Femur (tissue), 1 donor: Measurements from ENCODE around the gene CAPN15.
A peak's percentile ranks its signal among the peaks of the same experiment; 100 is the strongest.

ENCODE experiments used
- DNase-seq: peaks from one replicate; pipeline ENCODE4 v3.0.0-alpha.2; 2017

The CAPN15 gene

DNA sequence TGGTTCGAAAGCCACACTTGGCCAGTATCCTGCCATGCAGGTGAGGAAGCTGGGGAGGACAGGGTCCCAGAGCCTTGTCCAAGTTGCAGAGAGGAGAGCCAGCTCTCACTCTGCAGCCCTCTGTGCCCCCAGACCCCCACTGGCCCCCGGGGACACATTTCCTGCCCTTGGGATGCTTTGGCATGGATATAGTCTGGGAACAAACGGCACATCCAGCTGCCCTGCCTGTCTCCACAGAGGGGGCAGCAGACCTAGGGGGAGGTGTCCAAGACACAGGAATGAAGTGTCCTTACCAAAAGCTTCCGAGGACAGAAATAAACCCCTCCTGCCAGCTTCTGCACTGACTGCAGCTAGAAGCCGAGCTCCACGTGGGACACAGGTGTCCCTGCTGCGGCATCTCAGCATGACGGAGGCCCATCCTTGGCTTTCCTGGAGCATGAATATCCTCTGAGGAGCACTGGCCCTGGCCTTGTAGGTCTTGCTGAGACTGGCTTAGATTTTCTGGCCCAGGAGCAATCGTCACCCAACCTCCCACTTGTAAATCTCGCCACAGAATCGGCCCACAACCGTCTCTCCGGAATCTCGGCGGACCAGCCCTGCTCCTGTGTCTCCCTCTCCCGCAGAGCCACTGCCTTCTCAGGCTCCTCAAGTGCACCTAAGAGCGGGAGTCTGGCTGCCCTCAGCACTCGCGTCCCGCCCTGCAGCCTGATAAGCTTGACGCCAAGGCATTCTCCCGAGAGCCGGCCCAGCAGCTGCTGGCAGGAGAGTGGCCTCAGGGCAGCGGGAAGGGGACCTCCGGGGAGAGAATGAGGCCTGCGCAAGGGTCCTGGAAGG lies 1.1 kb upstream of the CAPN15 start:
- peak; percentile 68 for DNase-seq

DNA sequence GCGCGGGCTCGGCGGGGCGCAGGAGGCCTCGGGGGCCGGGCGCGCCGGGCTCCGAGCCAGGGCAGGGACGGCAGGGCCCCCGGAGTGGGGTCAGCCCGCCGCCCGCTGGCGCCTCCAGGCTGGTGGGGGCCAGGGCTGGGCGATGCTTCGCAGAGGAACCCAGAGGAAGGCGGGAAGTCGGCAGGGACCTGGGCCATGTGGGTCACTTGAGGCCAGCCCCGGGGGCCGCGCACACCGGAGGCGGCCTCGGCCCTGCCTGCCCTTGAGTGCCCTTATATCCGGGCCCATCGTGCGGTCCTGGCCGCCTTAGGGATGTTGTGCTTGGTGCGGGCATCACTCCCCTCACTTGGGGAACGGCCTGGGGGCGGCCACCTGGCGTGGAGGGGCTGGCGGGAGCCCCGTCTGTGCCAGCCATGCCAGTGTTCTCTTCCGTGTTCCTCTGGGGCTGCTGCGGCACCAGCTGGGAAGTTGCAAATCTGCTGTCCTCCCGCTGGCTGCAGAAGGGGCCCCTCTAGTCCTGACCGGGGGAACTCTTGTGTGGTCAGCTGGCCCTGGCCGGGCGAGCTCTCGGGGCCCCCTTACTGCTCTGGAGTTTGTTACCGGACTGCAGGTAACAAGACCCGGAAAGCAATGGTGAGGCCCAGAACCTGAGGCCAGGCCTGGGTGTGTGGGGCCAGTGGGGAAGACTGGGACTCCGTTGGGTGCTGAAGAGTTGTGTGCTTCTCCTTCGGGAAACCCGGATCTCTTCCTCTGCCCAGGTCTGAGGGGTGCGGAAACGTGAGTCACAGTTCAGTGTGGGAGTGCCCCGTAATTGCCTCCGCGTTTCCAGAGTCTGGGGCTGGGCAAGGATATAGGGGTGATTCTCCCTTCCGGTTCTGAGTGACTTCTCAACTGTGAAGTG lies 849 bp downstream of the CAPN15 start:
- DNase-seq: no peak

GRCh38 chr16:529012-529575 lies 1.6 kb downstream of the CAPN15 start:
- no peak for DNase-seq

GRCh38 chr16:530111-530817 lies 2.8 kb downstream of the CAPN15 start:
- no peak for DNase-seq

- DNase-seq: no peak
Measured at GRCh38 chr16:531494-532125, 4.1 kb downstream of the CAPN15 start.

- no peak for DNase-seq
Measured at GRCh38 chr16:533391-534123, 6.0 kb downstream of the CAPN15 start.

GRCh38 chr16:534135-534534 lies 6.6 kb downstream of the CAPN15 start:
- DNase-seq: peak; percentile 58

GRCh38 chr16:534856-535445 lies 7.4 kb downstream of the CAPN15 start:
- DNase-seq: no peak

DNA sequence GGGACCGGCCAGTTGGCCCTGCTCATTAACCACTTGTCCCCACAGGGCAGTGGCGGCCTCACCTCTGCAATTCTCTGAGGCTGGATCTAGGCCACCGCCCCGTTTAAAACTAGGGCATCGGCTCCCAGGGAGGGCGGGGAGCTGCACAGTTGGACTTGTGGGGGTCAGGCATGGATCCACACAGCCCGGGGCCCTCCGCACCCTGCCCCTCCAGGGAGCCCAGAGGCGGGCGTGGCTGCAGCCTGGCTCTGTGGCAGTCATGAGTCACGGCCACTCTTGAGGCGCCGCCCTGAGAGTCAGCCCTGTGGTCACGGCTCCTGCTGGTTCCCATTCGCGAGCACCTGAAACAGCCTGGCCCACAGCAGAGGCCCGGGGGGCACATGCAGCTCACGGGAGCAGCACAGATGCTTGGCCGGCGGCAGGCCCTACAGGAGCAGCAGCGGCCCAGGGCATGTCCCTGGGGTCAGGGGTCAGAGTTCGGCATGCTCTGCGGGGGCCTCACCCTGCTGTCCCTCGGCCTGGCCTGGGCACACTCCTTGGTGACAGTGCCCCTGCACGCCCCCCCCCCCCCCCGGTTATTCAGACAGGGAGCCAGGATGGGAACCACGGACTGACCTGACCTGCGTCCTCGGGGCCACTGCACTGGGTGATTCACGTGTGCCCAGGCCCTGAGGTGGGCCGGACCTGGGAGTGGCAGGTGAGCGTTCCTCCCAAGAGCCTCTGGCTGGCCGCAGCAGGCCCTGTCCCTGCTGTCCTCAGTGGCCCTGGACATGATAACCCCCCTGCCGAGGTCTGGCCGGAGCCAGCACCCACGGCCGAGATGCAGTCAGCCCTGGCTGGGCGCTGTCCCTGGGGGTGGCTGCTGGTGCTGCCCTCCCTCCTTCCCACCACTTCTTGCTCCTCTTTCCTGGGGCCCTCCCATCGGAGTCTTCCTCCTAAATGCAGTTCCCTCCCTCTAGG lies 8.2 kb downstream of the CAPN15 start:
- DNase-seq: no peak

DNA sequence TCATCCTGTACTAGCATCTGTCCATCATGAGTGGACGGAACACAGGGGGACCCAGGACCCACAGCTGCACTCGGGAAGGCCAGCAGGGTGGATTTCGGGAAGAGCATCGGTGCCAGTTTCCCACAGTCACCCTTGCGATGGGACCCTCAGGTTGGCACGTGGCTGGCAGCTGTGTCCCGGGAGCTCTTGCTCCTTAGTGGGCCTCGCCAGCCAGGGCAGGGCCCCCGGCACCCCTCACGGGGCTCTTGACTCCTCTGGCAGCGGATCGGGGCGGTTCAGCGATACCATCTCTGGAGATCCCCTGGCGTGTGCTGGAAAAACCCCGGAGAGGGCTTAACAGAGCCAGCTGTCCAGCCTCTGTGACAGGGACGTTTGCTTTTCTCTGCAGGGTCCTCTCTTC lies 9.2 kb downstream of the CAPN15 start:
- DNase-seq: no peak

DNA sequence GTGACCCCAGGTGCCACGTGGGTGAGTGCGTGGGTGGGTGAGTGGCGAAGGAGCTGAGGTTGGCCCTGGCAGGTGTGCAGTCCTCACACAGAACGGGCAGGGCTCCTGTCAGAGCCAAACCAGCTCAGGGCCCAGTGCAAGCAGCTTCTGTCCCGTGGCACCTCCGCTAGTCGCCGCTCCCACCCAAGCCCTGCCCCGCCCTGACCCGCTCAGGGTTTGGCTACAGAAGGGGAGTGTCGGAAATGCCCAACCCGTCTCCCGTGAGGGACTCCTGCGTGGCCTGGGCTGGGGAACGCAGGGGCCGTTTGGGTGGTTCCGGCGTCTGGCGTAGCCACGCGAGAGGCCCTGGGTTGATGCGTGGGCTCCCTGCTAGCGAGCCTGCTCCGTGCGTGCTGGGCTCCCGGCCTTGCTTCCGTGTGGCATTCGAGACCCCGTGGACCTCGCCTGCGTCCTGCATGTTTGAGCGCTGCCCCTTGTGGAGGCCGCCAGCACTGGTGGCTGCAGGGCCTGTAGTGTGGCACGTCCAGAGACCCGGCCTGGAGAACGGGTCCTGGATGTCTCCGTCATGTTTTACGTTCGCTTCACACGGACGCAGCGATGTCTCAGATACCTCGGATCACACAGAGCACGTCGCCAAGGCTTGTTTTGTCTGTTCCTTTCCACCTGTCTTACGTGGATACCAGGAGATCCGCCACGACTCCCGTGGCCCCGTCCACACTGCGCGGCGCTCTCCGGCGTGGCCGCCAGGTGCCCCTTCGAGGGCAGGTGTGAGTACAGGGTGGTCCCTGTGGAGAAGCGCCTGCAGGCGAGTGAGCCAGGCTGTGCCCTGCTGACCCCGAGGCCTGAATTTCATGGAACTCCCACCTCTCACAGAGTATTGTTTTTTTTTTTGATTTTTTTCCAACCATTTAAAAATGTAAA lies 10.2 kb downstream of the CAPN15 start:
- no peak for DNase-seq

DNA sequence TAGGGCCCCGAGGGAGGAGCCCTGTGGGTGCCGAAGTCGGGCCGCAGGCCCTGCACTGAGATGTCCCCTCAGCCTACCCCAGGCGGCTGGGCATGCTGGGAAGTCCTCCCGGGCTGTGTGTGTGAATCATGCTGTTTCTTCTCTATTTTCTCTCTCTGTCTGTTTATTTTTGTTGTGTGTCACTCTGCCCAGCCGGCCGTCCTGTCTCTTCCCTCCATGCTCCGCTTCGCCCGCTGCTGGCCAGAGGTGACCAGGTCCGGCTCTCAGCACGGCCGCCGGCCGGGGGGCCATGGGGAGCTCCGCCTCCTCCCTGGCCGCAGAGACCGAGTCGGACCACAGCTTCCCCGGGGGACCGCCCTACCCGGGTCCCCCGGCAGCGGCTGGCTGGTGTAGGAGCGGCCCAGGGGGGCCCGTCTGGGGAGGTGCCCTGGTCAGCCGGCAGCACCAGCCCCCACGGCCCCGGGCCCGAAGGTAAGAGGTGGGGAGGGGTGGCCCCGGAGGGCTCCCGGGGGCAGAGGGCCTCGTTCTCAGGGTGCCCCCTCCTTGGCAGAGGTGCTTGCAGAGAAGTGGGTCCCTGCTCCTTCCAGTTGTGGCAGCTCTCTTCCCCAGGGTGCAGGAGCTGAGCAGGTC lies 12.5 kb downstream of the CAPN15 start:
- DNase-seq: no peak

DNA sequence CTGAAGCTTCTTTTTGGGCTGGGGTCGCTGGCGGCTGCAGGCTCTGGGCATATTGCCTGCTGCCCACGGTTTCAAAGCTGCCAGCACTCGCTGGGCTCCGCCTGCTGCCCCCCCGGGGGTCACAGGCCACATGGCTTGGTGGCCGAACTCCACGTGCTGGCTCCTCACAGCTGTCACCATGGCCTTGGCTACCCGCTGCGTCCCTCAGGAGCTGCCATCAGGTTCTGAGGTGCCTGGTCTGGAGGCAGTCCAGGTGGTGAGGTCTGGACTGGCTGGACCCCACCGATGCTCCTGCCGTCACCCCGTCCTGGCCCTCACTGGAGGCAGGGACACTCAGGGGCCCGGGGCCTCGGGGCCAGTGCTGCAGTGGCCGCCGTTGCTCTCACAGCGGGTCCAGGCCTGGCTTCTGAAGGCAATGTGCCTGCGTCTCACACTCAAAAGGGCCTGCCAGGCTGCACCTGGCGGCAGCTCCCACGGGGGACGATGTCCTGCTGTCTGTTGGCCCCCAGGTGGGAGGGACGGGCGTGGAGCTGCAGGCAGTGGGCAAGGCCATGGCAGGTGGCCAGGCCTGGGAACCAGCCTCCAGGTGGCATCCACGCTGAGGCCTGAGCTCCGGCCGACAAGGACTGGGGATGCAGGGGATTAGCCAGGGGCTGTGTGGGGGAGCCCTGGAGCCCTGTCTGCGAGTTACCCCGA lies 13.3 kb downstream of the CAPN15 start:
- no peak for DNase-seq

- DNase-seq: no peak
Measured at GRCh38 chr16:543301-544164, 16.0 kb downstream of the CAPN15 start.

DNA sequence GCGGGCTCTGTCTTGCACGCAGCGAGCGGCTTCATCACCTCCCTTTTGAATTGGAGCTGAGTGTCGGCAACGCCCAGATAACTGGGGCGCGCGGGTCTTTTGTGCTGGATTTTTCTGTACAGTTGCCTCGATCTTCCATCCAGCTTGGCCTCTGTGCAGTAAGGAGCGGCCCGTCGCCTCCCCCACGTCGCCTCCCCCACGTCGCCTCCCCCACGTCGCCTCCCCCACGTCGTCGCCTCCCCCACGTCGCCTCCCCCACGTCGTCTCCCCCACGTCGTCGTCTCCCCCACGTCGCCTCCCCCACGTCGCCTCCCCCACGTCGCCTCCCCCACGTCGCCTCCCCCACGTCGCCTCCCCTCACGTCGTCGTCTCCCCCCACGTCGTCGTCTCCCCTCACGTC lies 17.0 kb downstream of the CAPN15 start:
- DNase-seq: no peak

DNA sequence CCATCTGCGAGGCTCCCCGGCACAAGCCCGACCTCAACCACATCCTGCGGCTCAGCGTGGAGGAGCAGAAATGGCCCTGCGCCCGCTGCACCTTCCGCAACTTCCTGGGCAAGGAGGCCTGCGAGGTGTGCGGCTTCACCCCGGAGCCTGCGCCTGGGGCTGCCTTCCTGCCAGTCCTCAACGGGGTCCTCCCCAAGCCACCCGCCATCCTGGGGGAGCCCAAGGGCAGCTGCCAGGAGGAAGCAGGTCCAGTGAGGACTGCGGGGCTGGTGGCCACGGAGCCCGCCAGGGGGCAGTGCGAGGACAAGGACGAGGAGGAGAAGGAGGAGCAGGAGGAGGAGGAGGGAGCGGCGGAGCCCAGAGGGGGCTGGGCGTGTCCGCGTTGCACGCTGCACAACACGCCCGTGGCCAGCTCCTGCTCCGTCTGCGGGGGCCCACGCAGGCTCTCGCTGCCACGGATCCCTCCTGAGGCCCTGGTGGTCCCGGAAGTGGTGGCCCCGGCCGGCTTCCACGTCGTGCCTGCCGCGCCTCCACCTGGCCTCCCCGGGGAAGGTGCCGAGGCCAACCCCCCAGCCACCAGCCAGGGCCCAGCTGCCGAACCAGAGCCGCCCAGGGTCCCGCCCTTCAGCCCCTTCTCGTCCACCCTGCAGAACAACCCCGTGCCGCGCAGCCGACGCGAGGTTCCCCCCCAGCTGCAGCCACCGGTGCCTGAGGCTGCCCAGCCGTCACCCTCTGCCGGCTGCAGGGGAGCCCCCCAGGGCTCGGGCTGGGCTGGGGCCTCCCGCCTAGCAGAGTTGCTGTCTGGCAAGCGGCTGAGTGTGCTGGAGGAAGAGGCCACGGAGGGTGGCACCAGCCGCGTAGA lies 19.6 kb downstream of the CAPN15 start:
- peak; percentile 71 for DNase-seq
